ENCODE results near the gene ANGPTL2.
"Not testable (repeated sequence)": the region's sequence is repeated elsewhere in the genome, so short reads cannot be mapped to it uniquely, and the experiment has no call there.

ANGPTL2 gene, protein sequence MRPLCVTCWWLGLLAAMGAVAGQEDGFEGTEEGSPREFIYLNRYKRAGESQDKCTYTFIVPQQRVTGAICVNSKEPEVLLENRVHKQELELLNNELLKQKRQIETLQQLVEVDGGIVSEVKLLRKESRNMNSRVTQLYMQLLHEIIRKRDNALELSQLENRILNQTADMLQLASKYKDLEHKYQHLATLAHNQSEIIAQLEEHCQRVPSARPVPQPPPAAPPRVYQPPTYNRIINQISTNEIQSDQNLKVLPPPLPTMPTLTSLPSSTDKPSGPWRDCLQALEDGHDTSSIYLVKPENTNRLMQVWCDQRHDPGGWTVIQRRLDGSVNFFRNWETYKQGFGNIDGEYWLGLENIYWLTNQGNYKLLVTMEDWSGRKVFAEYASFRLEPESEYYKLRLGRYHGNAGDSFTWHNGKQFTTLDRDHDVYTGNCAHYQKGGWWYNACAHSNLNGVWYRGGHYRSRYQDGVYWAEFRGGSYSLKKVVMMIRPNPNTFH

DNA sequence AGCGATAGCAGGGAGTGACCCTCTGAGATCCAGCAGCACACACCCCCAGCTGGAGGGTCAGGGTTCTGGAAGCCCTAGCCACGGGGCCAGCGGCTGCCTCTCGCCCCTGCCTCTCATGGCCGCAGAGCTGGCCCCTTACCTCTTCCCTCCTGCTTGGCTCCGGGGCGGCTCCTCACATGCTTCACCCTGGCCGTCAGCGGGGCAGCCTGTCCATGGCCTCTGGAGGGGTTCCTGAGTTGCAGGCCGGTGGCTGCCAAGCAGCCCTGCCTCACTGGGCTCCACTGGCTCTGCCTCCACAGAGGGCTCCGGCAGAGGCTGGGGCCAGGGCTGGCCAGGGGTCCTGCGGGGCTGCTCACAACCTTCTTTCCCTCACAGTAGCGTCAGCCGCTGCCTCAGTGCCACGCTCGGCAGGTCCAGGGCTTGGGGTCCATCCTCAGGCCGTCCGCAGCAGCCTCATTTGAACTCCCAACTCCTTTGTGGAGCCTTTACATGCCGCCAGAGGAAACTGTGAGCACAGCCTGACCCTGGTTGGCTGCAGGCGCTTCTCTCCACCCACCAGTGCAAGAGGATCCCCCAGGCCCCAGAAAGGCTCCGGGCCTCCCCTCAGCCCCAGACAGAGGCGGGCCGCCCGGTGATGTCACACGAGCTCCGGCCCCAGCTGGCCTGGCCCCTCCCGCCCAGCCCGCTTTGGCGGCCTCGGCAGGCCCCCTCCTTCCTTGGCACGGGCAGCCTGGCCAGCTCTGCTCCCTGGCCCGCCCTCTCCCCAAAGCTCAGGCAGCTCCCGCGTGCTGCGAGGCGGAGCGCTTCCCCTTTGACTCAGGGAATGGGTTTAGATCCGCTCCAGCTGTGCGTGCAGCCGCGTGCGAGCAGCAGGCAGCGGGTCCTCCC is at the start of gene ANGPTL2:
TSS of gene ANGPTL2 (minus strand) at position 460 of the 888 bp plus-strand sequence. CDS start 13,904 bp downstream, outside the sequence.
- no peak for DNase-seq

DNA sequence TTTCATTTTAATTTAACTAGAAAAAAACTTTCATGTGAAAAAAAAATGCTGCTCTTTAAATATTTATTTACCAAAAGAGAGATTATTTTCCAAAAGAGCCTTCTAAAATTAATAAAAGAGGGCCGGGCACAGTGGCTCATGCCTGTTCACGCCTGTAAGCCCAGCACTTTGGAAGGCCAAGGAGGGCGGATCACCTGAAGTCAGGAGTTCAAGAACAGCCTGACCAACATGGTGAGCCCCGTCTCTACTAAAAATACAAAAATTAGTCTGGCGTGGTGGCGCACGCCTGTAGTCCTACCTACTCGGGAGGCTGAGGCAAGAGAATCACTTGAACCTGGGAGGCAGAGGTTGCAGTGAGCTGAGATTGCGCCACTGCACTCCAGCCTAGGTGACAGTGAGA is 48.9 kb upstream of the ANGPTL2 start:
- DNase-seq, result not testable (repeated sequence)

DNA sequence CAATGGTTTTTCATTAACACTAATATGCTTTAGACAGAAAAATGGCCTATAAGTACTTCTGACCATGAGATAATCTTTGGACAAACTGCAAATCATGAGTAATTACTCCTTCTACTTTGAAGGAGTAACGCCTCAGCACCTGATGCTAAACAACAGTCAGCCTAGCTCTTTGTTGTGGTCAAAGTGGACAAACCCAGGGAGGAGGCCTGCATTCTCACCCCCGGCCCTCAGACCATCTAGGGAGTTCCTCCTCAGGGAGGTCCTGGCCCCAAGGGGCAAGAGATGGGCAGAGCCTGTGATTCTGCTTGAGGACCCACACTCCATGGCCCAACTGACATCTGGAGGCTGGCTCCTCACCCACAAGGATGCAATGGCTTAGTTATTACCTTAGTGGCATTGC is 48.2 kb upstream of the ANGPTL2 start:
- DNase-seq, result no peak

DNA sequence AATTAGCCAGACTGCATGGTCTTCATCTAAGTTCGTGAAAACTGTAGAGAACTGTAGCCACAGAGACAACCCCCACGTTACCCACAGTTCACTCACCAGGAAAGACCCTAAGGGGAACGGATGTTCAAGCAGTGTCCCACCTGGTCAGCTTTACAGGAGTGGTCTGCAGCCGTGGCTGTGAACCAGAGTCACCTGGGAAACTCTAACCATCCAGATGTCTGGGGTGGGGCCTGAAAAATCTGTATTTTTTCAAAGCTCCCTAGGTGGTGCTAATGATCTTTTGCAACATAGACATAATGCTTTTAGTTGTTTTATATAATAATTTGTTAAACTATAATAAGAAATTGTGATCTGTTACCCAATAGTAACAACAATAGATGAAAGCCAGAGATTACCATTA is 47.7 kb upstream of the ANGPTL2 start:
- no peak for DNase-seq

DNA sequence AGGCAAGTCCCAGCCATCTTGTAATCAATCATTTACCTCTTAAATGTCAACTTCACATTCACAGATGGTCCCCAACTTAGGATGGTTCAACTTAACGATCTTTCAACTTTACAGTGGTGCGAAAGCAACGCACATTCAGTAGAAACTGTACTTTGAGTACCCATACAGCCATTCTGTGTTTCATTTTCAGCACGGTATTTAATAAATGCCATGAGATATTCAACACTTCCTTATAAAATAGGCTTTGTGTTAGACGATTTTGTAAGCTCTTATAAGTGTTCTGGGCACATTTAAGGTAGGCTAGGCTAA is 47.1 kb upstream of the ANGPTL2 start:
- no peak for DNase-seq

DNA sequence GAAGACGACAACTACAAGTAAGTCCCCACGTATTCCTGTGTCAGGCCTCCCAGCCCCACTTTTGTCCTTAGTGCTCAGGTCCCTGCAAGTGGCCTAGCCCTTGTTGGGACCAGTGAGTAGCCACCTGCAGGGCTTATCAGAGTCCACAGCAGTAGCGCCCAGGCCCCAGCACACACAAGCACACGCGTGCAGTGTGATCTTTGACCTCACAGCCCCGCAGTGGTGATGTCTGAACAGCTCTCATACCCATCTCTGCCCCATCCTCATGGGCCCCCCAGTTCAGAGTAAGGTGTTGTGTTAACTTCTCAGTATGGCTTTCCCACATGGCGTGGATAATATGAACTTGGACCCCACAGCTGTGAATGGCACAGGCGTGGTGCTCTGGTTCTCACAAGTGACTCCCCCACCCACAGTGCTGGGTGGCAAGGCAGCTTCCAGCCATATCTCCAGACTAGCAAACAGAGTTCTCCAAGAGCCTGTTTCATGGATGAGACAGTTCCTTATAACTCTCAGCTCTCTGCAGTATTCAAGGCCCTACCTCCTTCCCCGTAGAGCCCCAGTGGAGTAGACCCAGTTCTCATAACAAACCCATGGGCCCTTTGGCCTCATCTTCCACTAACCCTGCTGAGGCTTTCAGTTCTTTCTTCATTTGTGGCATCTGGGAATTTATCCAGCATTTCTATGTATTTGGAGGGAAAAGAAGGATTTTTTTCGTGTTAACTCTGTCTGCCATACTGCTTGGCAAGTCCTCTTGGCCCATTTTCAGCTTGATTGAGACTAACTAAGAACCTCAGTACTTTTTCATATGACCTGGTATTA is 46.5 kb upstream of the ANGPTL2 start:
- DNase-seq, result no peak

DNA sequence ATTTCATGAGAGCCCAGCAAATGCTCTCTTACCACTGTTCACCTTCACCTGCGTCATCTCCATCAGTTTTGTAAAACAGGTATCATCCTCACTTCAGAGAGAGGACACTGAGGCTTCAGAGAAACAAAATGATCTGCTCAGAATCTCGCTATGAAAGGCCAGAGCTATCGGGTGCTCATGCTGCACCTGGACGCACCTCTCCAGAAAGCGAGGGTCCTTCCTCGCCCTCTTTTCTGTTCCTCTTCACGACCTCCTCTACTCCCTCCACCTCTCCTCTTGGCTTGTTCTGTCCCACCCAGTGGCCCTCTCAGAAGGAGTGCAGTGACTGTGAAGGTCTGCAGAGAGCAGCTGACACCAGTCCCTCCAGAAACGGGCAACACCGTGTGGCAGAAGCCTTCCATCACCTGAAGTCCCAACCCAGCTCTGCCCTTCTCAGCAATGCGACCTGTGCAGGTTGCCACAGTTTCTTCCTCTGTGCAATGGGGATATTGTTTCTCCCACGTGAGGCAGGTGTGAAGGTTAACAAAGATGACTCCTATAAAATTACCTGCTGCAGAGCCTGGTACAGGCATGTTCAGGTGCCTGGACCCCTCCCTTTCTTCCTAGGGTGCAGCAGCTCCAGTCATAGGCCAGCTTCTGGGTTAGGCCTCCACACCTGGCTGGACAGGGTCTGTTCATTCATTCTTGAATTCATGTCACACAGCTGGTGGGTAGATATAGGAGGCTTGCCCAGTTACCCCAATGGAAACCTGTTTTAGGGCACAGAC is 45.3 kb upstream of the ANGPTL2 start:
- no peak for DNase-seq

DNA sequence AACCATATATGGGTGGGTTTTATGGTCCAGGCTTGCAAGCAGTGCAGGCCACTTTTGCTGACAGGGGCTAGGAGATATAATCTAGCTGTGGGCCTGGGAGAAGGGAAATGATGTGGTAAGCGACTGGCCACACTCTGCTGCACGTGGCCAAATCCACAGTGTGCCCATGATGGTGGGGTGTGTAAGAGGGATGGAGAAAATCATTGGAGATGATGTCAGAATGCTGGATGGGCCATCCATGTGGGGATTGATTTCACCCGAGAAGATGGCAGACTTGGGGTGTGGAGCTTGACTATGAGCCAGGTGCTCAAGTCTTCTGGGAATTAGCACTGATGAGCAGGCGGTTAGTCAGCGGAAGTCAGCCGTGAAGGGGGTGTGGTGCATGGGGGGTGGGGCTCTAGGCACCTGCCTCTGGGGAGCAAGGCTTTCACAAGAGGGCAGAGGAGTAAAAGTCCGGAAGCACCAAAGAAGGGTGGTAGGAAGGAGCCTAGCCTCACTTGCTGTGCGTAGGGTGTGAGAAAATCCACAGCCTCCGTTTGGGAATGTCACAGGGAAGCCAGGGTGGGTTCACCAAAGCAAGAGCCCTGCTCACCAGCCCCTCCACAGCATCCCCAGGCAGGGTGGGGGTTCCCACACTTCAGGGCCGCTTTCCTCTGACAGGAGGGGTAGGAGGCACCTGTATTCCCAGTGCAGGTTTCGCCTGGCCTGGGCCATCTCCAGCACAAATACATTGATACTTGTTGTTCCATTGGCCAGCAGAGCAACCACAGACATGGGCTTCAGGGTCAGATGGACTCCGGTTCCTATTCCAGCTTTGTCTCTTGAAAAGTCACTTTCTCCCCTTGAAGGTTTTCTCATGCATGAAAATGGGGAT is 44.5 kb upstream of the ANGPTL2 start:
- no peak for DNase-seq

DNA sequence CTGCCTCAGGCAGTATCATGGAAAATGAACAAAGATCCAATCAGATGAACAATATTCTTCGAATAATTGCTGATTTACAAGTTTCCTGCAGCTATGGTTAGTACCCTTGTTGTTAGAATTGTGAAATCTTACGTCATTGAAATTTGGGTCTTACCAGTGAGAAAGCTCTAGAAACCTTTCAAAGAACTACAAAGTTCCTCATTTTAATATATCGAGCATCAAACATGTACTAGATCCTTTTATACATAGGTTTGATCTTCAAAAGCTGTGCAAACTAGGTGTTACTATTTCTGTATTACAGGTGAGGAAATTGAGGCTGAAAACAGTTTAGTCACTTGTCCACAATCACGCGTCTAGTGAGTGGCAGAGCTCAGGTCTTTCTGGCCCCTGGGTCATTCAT is 43.7 kb upstream of the ANGPTL2 start:
- no peak for DNase-seq

DNA sequence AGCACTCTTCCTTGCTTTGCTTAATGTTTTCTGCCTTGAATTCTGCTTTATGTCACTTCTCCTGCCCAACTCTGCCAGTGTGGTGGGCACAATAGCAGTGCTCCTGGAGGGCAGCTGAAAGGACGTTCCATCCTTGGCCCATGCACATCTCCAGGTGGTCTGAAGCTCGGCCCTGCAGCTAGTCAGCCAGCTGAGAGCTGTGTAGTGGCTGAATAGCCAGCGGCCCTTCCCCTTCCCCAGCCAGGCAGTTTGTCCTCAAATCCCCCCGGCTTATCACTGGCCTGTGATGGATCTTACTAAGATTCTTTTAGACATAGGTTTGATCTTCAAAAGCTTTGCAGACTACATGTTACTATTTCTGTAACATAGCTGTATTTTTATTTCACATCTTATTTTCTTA is 42.7 kb upstream of the ANGPTL2 start:
- DNase-seq, result no peak

DNA sequence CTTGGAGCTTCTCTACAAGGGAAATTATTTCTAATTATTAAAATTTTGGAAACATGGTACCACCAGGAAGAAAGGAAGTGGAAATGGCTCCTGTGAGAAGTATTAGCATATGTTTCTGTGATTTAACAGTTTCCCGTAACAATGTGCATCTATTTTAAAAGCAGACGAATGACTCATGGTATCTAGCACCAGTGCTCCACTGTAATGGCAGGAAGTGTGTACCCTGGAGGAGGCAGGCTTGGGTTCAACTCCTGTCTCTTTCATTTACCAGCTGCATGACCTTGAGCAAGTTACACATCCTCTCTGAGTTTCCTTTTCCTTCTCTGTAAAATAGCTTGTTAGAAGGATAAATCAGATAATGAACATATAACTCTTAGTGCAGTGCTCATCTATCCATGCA is 41.0 kb upstream of the ANGPTL2 start:
- no peak for DNase-seq

DNA sequence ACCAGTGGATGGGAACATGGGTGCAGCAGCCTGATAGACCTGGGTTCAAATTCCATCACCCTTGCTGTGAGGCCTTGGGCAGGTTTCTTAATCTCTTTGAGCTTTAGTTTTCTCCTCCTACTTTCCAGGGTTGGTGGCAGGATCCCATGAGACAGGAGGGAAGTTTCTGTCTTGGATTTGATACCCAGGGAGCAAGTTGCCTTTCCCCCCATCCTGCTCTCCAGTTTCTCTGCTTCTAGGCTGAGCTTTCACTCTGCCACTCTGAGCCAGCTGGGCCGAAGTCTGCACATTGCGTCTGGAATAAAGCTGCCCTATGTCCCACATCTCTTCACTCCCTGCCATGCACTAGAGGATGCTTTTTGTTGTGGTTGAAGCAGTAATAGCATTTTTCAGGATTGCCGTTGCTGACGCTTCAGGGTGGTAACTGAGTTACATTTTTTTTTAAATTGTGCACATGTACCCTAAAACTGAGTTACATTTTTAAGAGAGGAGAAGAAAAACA is 40.5 kb upstream of the ANGPTL2 start:
- DNase-seq, result no peak

DNA sequence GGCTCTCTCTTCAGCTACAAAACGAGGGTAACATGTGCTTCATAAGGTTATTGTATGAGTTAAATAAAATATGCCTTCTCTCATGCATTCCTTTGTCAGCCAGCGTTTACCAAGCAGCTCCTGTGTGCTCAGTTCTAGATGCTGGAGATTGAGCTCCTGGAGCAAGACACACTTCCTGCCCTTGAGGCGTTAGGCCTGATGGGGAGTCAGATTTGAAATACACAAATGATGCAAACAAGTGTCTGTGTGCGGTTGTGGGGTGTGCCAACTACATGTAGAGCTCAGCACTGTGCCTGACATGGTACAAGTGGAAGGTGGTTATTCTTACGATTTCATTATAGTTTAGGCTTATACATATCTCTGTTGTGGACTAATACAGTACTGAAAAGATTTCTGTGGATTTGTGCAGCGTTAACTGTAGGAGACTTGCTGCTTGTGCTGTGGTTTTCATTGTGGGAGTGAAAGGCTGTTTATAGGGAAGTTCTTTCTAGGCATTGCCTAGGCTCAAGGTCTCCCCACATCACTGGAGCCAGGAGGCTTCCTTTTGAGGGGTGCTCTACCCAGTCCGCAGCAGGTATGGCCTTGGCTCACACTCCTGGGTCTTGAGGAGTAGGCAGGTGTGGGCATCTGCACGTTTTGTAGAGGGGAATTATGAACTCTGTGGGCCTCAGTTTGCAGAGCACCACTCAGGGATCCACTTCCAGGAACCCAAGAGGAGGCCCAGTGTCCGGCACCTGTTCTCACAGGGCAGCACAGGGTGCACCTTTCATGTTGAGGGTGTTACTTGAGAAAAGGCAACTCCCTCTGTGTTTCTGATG is 39.8 kb upstream of the ANGPTL2 start:
- DNase-seq, result no peak

DNA sequence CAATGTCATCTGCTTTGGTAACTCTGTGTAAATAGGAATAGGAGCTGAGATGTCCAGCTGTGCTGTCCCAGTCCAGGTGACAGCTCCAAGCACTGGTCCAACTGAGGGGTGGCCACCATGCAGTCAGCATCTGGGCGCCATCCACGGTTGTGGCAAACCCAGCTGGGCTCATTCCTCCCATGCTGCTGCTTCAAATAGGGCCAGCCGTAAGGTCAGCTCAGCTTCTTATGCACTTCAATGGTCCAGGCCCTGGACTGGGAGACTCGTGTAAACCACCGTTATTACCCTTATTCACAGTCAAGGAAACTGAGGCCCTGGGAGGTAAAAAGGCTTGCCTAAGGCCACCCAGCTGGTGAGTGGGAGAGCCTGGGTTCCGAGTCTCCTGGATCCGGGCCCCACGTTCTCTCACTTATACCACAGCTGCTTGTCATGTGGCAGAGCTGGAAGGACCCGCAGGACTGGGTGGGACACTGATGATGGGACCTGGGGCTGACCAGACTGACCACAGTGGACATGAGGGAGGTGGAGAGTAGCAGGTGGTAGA is 38.7 kb upstream of the ANGPTL2 start:
- DNase-seq, result no peak

DNA sequence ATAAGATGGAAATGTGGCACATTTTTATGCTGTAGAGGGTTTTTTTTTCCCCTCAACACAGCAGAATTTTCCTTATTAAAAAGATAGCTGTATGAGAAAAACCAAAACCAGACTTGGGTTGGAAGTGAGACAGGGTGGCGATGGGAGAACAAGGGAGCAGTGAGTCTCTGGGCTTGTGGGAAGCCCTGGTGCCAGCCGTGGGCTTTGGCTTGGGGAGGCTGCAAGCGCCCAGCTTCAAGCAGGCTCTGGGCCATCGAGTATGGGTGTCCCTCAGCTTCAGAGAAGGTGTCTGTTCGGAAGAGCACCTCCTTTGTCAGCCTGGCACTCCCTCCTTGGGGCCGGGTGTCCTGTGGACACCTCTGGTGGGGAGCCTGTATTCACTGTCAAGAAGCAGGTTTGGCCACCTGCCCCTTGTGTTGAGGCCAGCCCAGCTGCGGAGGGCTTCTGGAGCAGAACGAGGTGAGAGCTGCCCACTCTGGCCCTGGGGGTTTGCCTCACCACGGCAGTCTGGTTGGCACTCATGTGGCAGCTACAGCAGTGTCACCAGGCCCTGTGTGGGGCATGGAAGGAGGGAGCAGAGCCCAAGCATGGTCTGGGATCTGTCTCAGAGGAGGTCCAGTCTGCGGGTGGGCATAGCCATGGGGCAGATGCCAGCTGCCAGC is 37.6 kb upstream of the ANGPTL2 start:
- DNase-seq, result no peak

DNA sequence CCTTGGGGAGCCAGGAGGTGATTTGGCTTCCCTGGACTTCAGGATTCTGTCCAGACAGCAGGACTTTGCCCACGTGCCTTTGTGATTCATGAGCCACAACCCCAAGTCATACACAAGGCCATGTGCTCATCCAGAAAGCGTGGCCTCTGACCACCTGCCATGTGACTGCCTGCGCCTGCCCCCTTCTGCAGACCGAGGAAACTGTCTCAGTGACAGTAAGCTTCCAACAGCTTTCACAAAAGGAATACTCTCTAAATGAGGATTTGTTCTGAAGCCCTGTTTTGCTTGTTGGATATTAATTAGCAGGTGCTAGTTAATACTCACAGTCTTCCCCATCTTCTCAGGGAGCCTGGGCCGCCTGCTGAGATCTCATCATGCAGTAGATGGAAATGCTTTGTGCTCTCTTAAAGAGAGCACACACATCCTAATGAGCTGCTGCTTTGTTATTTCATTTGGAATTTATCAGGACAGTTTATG is 36.9 kb upstream of the ANGPTL2 start:
- DNase-seq, result no peak

DNA sequence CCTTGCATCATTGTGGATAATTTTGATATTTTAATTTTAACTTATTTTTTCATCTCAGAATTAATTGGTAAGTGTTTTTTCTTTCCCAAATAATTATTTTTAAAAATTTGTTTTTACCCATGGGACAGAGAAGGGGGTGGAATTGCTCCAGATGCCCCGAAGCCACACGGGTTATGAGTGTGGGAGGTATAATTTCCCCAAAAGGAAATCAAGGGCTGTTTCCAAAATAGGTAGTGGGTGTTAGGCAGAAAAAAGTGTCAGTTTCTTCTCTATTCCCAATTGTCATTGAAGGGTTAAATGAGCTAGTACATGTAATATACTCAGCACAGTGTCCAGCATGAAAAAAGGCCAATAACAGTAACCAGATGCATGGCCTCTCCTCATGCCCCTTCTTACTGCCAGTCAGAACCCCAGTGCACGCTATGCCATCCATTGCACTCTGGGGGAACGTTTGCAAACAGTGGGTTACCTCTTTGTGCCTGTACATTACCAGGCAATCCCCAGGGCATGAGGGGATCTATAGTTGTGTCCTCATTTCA is 36.4 kb upstream of the ANGPTL2 start:
- no peak for DNase-seq

DNA sequence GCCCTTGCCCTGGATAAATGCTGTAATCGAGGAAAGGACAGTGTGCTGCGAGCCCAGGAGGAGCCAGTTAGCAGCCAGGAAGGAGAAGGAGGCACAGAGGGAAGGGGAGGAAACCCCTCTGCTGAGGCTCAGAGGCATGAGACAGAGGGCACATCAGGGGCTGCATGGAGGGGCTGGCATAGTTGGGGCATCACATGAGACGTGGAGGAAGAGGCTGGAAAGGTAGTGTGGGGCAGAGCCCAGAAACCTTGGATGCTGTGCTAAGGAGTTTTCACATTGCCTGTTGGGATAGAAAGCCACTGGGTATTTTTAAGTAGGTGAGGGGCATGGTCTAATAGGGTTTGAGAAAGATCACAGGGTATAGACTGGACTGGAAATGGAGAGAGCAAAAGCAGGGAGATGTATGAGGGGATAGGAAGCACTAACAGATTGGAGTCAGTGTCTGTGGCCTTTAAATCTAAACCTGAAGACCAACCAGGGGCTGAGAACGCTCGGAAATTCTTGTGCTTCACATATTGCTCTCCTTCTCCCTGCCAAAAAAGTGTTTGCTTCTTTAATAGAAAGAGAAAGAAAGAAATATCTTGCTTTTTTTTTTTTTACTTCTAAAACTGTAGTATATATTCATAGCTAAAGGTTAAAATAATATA is 33.0 kb upstream of the ANGPTL2 start:
- DNase-seq, result no peak

Data from activated CD4-positive, CD25-positive, alpha-beta regulatory T cell (primary cell).